ENCODE results near the gene NSMCE1. TPM values are rescaled to one million over a fixed set of nuclear protein-coding genes. Genes with fewer than 3 reads are reported as not detected.
"Not testable (repeated sequence)": the region's sequence is repeated elsewhere in the genome, so short reads cannot be mapped to it uniquely, and the experiment has no call there.

NSMCE1 gene
- total RNA-seq, 1 donor from 2014 or later = 25.8 TPM

DNA sequence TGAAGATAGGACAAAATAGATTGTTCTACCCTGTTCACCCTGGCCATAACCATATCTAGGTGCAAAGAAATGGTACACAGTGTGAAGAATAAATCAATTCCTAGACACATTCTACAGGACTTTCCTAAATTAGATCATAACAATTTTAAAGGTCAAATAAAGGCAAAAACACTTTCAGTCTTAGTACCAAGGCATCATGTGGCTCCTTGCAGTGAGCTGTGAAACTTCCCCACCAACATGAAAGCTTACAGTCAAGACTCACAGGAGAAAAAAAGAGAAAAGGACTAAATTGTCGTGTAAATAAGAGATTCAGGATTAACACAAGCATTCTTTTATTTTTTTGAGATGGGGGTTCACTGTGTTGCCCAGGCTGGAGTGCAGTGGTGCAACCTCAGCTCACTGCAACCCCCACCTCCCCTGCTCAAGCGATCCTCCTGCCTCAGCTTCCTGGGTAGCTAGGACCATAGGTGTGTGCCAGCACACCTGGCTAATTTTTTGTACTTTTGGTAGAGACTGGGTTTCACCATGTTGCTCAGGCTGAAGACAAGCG, 14.2 kb downstream of the NSMCE1 start:
- Mint-ChIP-seq H3K4me3 (no peak overlapping the region), H3K9me3 (no peaks in the 10 kb centered on the region), H3K36me3 (peaks cover 10% of the 10 kb centered on the region), H3K27me3 (ENCODE audit: low read depth) (no peaks in the 10 kb centered on the region), H3K4me1 (peaks cover 4% of the 10 kb centered on the region), H3K27ac (no peak overlapping the region)
- TF ChIP-seq, protein P1, sequence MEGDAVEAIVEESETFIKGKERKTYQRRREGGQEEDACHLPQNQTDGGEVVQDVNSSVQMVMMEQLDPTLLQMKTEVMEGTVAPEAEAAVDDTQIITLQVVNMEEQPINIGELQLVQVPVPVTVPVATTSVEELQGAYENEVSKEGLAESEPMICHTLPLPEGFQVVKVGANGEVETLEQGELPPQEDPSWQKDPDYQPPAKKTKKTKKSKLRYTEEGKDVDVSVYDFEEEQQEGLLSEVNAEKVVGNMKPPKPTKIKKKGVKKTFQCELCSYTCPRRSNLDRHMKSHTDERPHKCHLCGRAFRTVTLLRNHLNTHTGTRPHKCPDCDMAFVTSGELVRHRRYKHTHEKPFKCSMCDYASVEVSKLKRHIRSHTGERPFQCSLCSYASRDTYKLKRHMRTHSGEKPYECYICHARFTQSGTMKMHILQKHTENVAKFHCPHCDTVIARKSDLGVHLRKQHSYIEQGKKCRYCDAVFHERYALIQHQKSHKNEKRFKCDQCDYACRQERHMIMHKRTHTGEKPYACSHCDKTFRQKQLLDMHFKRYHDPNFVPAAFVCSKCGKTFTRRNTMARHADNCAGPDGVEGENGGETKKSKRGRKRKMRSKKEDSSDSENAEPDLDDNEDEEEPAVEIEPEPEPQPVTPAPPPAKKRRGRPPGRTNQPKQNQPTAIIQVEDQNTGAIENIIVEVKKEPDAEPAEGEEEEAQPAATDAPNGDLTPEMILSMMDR (IDR thresholded peaks at IDR 0.05; ENCODE audit: unreplicated experiment) = no peak
- DNase-seq (ENCODE audit: low spot score in 2 of 2, unreplicated experiment in 2 of 2) = no peak

DNA sequence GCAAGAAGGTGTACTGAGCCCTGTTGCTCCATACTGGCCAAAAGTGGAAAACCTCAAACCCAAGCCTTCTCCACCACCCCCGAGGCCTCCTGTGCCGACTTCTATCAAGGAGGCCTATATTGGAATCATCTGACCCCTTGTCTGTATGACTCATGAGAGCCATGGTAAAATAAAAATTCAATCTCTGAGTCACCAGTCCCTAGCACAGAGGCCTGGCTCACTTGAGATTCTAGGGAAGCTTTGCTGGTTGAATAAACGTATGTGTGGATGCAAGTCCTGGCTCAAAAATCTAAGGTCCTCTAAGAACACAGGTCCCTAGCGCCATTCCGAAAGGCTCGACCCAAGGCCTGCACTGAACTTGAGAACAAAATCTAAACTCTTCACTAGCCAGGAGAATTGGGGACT, 15.0 kb downstream of the NSMCE1 start:
- no peak overlapping the region for H3K4me3 Mint-ChIP-seq
- H3K9me3 Mint-ChIP-seq = no peaks in the 10 kb centered on the region
- peaks cover 10% of the 10 kb centered on the region for H3K36me3 Mint-ChIP-seq
- peaks cover 4% of the 10 kb centered on the region for H3K4me1 Mint-ChIP-seq
- no peak for DNase-seq (ENCODE audit: low spot score in 2 of 2, unreplicated experiment in 2 of 2)
- TF ChIP-seq, protein P1 (IDR thresholded peaks at IDR 0.05; ENCODE audit: unreplicated experiment) = no peak
- H3K27me3 Mint-ChIP-seq (ENCODE audit: low read depth) = no peaks in the 10 kb centered on the region
- no peak overlapping the region for H3K27ac Mint-ChIP-seq

DNA sequence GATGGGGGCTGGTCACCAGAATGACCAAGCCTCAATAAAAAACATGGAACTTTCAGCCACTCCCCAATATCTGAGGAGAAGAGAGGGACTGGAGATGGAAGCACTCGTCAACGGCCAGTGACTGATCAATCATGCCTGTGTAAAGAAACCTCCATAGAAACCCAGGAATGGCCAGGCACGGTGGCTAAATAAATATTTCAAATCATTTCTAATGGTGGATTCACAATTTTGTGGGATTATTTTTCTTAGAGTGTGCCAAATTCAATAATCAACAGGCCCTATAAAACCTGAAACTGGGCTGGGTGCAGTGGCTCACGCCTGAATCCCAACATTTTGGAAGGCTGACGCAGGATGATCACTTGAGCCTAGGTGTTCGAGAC, 16.4 kb downstream of the NSMCE1 start:
- no peaks in the 10 kb centered on the region for H3K27me3 Mint-ChIP-seq (ENCODE audit: low read depth)
- no peak overlapping the region for H3K4me3 Mint-ChIP-seq
- peaks cover 4% of the 10 kb centered on the region for H3K4me1 Mint-ChIP-seq
- H3K27ac Mint-ChIP-seq = no peak overlapping the region
- no peak for DNase-seq (ENCODE audit: low spot score in 2 of 2, unreplicated experiment in 2 of 2)
- no peaks in the 10 kb centered on the region for H3K9me3 Mint-ChIP-seq
- peaks cover 10% of the 10 kb centered on the region for H3K36me3 Mint-ChIP-seq
- TF ChIP-seq, protein P1 (IDR thresholded peaks at IDR 0.05; ENCODE audit: unreplicated experiment) = no peak

DNA sequence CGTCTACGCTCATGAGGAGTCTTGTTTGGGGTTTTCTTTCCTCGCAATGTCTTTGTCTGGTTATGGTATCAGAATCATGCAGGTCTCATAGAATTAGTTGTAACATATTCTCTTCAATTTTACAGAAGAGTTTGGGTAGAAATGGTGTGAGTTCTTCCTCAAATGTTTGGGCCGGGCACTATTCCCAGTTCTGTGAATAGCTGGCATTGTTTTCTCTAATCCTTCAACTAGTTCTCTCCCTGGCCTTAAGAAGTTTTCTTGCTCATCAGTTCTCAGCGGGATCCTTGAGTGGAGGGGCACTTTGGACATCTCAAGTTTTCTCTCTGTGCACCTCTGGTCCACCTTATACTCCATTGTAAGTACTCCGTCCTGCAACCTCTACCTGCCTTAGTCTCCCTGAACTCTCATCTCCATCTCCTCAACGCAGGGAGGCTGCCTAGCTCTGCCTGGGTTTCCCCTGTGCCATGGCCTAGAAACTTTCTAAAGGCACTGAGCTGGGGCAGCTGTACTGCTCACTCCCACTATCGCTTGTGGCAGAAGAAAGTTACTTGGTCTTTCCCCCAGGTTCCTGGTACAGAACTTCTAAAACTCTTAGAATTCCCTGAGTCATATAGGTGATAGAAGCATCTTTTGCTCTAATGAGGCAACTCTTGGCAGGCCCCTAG, 16.9 kb downstream of the NSMCE1 start:
- Mint-ChIP-seq H3K27ac (no peak overlapping the region), H3K4me1 (peaks cover 4% of the 10 kb centered on the region), H3K36me3 (peaks cover 10% of the 10 kb centered on the region), H3K9me3 (no peaks in the 10 kb centered on the region), H3K27me3 (ENCODE audit: low read depth) (no peaks in the 10 kb centered on the region), H3K4me3 (no peak overlapping the region)
- no peak for DNase-seq (ENCODE audit: low spot score in 2 of 2, unreplicated experiment in 2 of 2)
- TF ChIP-seq, protein P1 (IDR thresholded peaks at IDR 0.05; ENCODE audit: unreplicated experiment) = no peak

DNA sequence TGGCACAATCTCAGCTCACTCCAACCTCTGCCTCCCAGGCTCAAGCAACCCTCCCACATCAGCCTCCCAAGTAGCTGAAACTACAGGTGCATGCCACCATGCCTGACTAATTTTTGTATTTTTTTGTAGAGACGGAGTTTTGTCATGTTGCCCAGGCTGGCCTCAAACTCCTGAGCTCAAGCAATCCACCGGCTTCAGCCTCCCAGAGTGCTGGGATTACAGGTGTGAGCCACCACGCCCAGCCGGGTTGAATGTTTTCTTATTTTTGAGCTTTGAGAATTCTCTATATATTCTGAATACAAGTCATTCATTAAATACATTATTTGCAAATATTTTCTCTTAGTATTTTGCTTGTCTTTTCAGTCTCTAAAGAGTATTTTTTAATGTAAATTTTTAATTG, 19.7 kb downstream of the NSMCE1 start:
- not testable (repeated sequence) for H3K36me3 Mint-ChIP-seq; H3K27ac Mint-ChIP-seq; H3K27me3 Mint-ChIP-seq (ENCODE audit: low read depth); H3K4me3 Mint-ChIP-seq; H3K9me3 Mint-ChIP-seq; DNase-seq (ENCODE audit: low spot score in 2 of 2, unreplicated experiment in 2 of 2); H3K4me1 Mint-ChIP-seq

DNA sequence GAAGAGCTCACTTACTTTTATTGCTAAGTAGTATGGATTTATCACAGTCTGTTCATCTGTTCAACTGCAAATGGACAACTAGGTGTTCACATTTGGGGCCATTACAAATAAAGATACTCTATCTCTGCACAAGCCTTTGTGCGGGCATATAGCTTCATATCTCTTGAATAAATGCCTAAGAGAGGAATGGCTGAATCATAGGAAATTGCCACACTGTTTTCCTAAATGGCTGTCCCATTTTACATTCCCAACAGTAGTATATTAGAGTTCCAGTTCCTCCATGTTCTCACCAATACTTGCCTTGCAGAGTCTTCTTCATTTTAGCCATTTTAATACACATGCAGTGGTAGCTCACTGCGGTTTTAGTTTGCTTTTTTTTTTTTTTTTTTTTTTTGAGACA, 20.5 kb downstream of the NSMCE1 start:
- H3K36me3 Mint-ChIP-seq = no peaks in the 10 kb centered on the region
- no peak overlapping the region for H3K4me3 Mint-ChIP-seq
- H3K27me3 Mint-ChIP-seq (ENCODE audit: low read depth) = no peaks in the 10 kb centered on the region
- TF ChIP-seq, protein P1 (IDR thresholded peaks at IDR 0.05; ENCODE audit: unreplicated experiment) = no peak
- H3K27ac Mint-ChIP-seq = no peak overlapping the region
- no peaks in the 10 kb centered on the region for H3K9me3 Mint-ChIP-seq
- no peak for DNase-seq (ENCODE audit: low spot score in 2 of 2, unreplicated experiment in 2 of 2)
- H3K4me1 Mint-ChIP-seq = peaks cover 7% of the 10 kb centered on the region

DNA sequence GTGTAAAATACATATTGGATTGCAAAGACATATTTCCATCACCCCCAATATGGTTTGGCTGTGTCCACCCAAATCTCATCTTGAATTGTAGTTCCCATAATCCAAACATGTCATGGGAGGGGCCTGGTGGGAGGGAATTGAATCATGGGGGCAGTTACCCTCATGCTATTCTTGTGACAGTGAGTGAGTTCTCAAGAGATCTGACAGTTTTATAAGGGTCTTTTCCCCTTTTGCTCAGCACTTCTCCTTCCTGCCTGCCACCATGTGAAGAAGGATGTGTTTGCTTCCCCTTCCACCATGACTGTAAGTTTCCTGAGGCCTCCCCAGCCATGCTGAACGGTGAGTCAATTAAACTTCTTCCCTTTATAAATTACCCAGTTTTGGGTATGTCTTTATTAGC, 21.5 kb downstream of the NSMCE1 start:
- not testable (repeated sequence) for H3K27ac Mint-ChIP-seq; H3K4me3 Mint-ChIP-seq; DNase-seq (ENCODE audit: low spot score in 2 of 2, unreplicated experiment in 2 of 2); H3K36me3 Mint-ChIP-seq; H3K9me3 Mint-ChIP-seq; H3K27me3 Mint-ChIP-seq (ENCODE audit: low read depth)
- H3K4me1 Mint-ChIP-seq = peaks cover 16% of the 10 kb centered on the region

Data from mesothelial cell of epicardium (in vitro differentiated cells).